NCI-H1436 treated with DMSO at 0.1 percent for 48 hours (cell line): ENCODE measurements around the gene CCDC80.

Experiments used
- DNase-seq: peaks from one replicate; lab custom pipeline; 2025; lab: John Stamatoyannopoulos, UW

Gene CCDC80, protein sequence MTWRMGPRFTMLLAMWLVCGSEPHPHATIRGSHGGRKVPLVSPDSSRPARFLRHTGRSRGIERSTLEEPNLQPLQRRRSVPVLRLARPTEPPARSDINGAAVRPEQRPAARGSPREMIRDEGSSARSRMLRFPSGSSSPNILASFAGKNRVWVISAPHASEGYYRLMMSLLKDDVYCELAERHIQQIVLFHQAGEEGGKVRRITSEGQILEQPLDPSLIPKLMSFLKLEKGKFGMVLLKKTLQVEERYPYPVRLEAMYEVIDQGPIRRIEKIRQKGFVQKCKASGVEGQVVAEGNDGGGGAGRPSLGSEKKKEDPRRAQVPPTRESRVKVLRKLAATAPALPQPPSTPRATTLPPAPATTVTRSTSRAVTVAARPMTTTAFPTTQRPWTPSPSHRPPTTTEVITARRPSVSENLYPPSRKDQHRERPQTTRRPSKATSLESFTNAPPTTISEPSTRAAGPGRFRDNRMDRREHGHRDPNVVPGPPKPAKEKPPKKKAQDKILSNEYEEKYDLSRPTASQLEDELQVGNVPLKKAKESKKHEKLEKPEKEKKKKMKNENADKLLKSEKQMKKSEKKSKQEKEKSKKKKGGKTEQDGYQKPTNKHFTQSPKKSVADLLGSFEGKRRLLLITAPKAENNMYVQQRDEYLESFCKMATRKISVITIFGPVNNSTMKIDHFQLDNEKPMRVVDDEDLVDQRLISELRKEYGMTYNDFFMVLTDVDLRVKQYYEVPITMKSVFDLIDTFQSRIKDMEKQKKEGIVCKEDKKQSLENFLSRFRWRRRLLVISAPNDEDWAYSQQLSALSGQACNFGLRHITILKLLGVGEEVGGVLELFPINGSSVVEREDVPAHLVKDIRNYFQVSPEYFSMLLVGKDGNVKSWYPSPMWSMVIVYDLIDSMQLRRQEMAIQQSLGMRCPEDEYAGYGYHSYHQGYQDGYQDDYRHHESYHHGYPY

DNA sequence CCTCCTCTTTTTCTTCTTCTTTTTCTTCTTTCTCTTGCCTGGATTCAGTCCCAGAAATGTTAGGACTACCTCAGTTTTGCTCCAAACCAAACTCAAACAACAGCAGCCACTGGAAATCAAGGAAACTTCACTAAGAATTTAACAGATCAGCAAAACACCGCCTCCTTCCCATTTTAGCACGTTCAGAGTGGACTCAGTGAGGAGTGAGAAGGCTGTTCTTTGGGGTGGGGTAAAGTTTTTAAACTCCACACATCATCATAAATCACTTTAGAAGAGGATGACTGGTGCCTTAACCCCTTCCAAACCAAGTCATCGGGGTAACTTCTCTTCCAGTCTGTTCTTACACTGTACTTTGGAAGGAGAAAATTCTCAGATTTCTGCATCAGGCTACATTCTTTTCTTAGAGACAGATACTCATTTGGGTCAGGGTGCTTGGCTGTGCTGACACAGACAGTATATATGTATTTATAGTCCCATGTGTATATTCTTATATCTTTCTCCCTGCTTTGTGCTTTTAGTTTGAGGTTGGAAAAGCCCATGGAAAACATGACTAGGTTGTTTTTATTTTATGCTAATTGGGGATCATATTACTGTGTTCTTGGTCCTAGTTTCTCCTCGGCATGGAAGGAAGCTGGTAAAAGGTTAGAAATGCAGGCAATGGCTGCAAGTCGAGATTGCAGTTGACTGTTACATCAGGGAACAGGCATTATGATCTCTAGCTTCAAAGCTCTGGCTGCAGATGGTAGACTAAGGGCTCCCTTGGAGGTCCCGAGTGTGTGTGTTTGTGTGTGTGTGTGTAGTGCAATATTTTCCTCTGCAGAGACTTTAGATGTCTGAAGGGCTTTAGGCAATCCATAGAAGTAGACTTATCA is at the start of gene CCDC80:
Gene CCDC80 (minus strand): TSS at position 214 of the 872 bp plus-strand sequence. CDS start 1,238 bp downstream, outside the sequence.
- DNase-seq, result no peak

DNA sequence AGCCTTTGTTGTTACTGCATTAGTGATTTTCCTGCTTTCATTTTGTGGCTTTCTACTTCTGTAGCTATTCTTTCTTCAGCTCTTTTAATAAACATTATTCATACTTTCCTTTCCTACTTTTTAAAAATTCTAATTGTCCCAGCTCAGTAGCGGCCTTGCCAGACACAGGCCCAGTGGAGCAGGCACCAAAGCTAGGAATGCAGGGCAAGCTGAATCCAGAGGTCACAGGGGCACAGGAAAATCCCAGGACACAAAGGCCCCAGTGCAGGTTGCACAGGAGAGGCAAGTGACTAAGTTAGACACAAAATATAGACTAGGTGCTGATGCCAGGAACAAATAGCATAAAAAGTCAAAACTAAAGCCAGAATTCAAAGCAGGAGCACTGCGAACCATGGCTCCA is 49.0 kb upstream of the CCDC80 start:
- no peak for DNase-seq

DNA sequence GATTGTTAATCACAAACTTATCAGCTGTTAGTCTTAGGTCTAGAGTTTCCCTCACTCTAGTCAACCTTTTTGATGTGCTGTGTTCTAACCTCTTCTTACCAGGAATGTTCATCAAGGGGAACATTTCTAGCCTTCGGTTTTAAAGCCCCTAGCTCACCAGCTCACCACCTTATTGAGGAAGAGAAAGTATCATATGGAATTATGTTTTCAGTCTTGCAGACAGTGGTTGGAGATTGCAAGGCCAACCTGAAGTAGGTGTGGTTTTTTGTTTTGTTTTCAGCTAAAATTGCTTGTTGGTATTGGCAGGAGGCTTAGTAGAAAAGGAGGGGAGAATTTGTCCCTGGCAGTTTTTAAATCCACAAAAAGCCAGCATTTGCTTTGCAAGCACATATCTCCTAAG is 48.4 kb upstream of the CCDC80 start:
- no peak for DNase-seq

DNA sequence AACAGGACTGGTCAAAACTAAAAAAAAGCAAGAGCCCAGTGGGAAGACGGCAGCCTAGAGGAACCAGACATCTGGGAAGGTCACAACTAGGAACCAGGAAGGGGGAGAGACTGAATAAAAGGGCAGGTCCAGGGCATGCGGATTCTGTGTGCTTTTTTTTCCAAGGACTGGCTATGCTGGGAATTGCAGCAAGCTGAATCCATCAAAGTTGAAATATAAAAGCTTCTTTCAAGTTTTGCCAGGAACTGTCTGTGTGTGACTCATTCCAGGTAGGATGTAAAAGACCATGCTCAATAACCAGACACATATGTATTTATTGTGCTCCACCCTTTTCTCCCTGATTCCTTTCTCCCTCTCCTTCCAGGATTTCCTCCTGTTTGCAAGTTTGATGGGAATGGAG is 47.9 kb upstream of the CCDC80 start:
- no peak for DNase-seq

DNA sequence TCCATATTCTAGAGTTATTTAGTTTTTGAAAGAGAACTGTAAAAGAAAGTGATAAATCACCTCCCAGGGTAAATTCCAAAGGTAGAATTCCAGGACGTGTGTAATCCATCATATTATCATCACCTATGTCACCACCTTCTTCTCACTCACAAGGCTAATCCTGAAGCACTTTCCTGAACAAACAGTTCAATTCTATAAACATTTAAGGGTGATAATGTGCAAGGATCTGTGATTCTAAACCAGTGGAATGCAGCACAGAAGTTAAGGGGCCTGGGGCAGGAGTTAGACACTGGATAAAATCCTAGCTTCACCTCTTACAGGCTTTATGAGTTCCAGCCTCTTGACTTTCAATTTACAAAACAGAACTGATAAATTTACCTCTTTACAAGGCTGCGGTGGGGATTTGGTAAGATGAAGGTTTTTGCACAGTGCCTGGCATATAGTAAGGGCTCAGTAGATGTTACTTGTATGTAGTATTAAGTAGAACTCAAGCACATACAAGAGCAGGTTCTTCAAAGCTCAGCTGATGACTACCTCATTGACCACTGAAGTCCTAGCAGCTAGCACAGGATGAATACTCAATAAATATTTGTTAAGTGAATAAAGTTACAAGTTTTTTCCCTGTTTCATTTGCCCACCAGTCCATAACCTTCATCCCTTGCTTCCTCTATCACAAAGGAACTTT is 47.3 kb upstream of the CCDC80 start:
- DNase-seq, result no peak

DNA sequence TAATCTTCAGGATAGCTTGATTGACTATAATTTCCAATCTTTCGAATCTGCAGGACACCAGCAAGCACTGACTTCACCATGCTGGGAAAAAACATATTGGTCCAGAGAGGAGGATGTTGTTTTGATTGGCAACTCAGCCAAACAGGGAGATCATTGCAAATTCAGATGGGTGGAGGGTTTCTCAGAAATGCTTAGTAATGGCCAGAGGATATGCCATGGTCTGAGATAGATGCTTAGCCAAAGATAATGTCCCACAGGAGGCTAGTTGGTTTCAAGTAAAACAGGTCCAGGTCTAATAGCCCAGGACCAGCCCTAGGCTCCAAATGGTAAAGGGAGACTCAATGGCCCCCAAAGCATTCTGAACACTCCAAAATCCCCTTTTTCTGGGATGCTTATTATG is 46.7 kb upstream of the CCDC80 start:
- no peak for DNase-seq

DNA sequence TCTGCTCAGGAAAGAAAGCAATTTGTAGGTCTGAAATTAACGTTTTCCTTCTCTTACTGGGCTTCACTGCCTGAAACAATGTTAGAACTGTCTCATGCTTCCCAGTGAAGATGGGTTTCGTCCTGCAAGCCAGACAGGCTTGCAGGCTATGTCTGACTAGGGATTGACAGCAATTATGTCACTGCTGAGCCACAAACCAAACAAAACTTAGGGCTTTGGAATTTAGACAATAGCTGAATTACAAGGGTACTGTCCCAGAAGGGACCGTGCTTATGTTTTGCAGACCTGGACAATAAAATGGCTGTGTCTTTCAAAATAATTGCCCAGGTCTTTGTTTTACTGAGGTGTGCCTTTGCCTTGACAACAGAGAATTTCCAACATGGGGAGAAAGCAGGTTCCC is 46.3 kb upstream of the CCDC80 start:
- no peak for DNase-seq

DNA sequence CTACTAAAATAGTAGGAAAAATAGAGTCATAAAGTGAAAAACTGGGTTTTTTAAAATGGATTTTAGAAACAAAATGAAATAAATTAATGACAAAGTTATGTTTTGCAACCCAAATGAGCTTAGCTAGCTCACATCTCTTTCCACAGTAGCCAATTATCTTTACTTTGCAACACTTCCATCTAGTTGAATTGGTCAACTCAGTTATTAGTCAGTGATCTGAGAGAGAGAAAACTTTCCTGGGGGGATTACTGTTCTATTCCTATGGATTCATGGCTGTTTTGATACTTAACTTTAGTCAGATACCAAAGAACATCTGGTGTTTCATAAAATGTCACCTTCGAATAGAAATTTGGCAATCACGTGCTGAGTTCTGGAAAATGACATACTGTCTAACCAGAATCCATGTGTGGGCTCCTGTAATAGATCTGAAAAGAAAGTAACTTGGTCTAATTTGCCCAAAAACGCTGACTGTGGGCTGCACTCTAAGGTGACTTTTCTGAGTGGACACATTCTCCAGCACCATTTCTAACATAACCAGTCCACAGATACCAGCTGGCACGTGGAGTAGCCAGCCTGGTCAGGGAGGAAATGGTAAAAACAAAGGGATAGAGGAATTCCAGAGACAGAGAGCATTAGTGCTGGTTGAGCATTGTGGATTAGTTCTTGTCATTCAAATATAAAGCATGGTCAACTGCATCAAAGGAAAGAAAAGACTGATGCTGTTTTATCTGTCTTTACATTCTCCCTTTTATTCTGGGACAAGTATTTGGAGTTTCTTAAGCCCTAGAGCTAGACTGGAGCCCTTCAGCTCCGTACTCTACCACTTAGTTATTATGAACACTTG is 45.2 kb upstream of the CCDC80 start:
- no peak for DNase-seq

DNA sequence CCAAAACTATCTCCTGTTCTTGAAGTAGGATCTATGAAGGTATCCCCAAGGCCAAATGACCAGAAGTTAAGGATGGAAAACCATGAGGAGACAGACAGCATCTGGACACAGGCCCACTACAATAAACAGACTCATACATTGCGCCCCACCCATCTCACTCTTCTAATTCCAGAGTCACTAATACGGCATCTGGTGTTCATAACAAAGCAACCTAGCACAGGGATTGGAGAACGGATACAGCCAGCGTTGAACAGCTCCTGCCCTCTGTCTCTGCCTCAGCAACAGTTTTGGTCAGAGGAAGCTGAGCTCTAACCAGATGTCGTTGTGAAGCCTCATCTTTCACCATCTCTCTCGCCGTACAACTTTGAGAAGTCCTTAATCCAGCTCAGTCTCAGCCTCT is 44.5 kb upstream of the CCDC80 start:
- DNase-seq, result no peak

DNA sequence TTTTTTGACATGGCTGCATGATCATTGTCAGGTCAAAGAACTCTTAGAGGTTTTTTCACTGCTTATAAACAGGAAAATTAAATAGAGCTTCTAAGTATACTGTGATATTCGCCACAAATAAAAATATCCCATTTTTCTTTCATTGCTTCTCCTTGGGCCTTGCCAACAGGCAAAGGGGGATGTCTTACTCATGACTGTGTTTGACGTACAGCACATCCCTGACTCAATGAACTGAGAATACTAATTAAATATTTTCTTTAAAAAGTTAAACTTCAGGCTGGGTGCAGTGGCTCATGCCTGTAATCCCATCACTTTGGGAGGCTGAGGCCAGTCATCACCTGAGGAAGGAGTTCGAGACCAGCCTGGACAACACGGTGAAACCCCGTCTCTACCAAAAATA is 41.4 kb upstream of the CCDC80 start:
- no peak for DNase-seq

DNA sequence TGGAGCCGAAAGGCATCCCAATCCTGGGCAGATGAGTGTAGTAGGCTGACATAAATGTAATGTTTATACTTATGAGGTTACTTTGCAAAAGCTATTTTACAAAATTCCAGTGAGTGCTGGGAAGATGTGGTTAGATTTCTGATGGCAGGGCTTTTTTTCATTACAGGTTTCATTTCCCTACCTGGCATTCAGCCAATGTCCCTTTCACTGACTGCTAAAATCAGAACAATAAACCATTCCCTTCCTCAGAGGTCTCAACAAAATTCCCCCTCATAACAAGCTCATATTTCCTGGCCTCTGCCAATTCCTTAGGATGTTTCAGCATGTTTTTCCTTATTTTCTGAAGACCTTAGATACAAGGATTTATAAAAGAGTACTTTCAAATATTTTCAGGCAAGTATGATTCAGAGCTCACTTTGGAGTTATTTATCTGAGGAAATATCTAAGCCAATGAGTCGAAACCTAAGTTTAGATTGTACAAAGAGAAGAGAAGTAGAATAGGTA is 40.9 kb upstream of the CCDC80 start:
- no peak for DNase-seq

DNA sequence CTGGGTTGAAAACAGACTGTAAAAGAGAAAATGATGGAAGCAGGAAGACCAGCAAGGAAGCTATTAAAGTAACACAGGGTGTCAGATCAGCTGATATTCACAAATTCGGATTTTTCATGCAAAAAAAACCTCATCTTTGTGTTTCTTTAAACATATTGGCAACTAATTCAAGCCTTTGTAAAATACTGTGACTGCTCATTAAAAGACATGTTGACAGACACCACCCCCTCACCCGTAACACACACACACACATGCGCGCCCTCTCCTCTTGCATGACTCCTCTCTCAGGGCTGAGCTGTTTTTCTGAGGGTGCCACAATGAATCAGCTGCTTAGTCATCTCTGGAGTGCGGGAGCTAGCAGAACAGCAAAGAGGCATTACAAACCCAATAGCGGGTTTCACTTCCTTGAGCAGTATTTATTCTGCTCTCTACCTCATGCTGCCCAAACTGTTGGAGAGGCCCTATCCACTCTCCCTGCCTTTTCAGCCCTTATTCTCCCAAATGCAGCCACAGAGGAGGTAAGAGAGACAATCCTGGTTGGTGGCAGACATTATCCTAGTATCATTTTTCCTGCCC is 35.8 kb upstream of the CCDC80 start:
- DNase-seq, result peak; percentile 80

DNA sequence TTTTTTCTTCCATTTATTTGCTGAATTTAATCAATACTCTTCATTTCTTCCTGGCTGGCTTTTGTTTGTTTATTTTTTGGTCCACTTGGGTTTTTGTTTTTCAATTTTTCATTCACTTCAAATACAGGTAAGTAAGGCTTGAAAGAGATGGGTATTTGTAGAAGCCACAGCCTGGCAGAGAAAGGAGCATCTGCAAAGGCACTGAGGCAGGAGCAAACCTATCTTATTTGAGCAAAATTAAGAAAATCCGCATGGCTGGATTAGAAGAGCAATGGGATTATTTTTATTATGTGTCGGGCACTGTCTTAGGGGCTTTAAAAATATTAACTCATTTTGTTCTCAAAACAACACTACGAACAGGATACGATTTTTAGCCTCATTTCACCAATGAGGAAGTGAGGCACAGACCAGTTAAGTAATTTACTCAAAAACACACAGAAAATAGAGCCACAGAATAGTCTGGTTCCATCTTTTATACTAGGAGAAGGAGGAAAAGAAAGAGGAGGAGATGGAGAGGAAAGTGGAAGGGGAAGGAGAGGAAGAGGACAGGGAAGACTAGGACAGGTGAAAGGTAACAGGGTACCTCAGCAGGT is 35.1 kb upstream of the CCDC80 start:
- no peak for DNase-seq

DNA sequence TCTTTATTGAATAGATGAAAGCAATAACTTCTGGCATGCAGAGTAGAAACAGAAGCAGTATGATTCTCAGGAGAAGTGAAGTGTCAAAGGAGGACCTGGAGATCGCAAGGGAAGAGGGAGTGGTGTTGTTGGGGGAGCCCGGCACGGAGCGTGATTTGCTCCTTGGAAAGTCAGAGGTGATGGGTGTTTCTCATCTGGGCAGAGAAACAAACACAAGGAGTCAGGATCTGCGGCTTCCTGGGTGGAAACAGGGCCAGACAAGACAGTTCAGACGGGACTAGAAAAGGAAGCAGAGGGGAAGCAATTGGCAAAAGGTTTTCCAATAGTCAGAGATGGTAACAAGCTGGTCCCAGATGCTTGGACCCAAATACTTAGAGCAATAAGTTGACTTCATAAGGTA is 34.4 kb upstream of the CCDC80 start:
- DNase-seq, result no peak

DNA sequence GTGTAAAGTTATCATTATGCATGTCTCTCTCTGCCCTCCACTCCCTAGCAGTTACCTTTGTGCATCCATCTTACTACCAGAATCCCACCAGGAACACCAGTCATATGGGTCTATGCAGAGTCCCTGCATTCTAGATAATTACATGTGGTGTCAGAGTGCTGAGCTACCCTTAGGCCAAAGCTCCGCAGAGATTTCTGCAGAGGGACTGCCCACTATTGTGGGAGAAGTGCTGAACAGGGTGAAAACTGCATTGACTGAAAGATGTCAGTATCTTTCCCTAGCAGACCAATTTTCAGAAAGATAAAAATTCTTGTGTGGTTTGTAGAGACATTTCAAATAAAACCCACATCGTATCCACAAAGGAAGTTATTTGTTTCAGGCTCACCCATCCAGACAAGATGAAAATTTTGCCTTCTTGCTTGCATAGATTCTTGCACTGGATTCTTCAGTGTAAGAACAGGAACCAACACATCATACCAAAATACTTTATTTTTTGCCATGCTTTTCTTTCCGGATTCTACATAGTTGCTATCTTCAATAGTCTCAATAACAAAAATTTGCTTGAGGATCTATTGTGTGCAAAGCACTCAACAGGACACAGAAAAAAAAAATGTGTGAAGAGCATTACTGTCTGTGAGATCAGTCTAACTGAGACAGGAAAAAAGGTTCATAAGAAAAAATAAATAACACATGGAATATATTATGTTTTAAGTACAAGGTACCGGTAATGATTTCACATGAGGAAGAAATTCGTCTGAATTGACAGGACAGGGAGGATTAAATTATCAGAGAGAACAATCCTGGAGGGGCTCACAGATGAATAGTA is 32.0 kb upstream of the CCDC80 start:
- DNase-seq, result no peak

DNA sequence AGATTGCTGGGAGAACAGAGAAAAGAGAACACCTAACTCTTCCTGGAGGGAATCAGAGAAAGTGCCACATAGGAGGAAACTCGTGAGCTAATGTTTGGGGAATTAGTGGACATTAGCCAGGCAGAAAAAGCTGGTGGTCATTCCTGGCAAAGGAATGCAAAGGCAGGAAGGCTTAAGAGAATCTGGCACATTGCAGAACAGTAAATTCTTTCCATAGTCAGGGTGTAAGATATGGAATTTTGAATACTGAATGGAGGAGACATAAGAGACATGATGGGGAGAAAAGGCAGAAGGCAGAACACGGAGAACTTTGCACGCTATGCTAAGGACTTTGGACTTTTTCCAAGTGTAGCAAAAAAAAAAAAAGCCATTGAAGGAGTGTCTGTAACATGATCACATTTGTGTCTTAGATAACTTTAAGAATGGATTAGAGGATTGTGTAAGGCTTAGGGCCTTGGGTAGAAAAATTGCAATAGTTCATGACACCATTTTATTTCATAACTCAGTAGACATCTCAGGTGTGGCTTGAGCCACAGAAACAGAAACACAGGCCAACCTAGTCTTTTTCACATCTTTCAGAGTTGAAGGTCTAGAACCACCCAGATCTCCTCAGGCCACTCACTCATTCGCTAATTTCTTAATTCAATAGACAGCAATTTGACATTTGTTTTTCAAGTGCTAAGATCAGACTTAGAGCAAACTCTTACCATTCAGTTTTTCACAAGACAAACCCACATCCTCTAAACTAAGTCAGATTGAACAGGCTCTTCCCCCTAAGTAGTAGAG is 31.2 kb upstream of the CCDC80 start:
- DNase-seq, result no peak

DNA sequence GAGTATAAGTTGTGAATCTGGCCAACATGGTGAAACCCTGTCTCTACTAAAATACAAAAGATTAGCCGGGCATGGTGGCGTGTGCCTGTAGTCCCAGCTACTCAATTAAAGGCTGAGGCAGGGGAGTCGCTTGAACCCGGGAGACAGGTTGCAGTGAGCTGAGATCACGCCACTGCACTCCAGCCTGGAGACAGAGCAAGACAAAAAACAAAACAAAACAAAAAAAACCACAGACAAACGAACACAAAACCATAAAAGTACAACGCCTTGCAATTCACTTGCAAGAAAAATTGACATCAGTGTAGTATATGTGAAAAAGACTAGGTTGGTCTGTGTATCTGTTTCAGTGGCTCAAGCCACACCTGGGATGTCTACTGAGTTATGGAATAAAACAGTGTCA is 29.9 kb upstream of the CCDC80 start:
- no peak for DNase-seq

DNA sequence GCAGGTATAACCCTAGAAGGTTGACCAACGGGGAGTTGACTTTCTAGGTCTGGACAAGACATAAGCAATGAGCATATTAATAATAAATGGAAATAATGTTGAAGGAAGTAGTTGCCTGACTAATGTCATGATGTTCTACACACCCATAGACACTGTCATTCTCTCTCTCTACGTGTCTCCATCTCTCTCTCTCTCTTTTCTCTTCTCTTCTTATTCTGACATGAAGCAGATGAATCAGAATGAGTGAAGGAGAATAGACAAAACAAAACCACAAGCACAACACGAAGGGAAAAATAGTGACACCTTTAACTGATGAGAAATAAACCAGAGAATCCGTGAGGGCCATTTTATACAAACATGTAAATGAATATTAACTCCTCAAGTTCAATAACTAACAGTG is 26.7 kb upstream of the CCDC80 start:
- no peak for DNase-seq
